Activated CD8-positive, alpha-beta T cell treated with anti-CD3 and anti-CD28 coated beads, Interleukin-2, amount 10 ng/mL, durations not matched to agents 7 days and 5 days (primary cell): Measurements from ENCODE around the gene TOP2B. TPM values are rescaled to one million over a fixed set of nuclear protein-coding genes. Genes with fewer than 3 reads are reported as not detected.

Experiments
- ATAC-seq: fragments of 150-1000 bp; cut with Tn5 transposase; one replicate; pipeline ENCODE4 v1.10.0; 2021; ENCODE audit warnings: moderate library complexity
- CTCF ChIA-PET: fragments of 350-600 bp; sonication (Branson Sonifier 250); formaldehyde crosslinking; loops from one replicate; lab custom pipeline; 2021; ENCODE audit warnings: antibody characterized with exemption; lab: Charles Lee
- POLR2A ChIA-PET: fragments of 350-600 bp; sonication (Branson Sonifier 250); formaldehyde crosslinking; loops from one replicate; lab custom pipeline; 2021; ENCODE audit warnings: antibody characterized with exemption; lab: Charles Lee
- DNase-seq: peaks from one replicate; pipeline ENCODE4 v3.0.0-alpha.2; 2020
- H3K27ac Mint-ChIP-seq: one replicate; pipeline ENCODE4 v1.8.0; 2021; ENCODE audit warnings: mild to moderate bottlenecking, mixed read lengths
- H3K27me3 Mint-ChIP-seq: one replicate; pipeline ENCODE4 v1.8.0; 2021; ENCODE audit warnings: low read depth, mixed read lengths
- H3K36me3 Mint-ChIP-seq: one replicate; pipeline ENCODE4 v1.8.0; 2021; ENCODE audit warnings: low read depth, mixed read lengths
- H3K4me1 Mint-ChIP-seq: one replicate; pipeline ENCODE4 v1.8.0; 2021; ENCODE audit warnings: low read depth, mixed read lengths
- H3K4me3 Mint-ChIP-seq: one replicate; pipeline ENCODE4 v1.8.0; 2021; ENCODE audit warnings: mild to moderate bottlenecking, mixed read lengths
- H3K9me3 Mint-ChIP-seq: one replicate; pipeline ENCODE4 v1.8.0; 2022; ENCODE audit warnings: mixed read lengths; ENCODE audit not compliant: insufficient read depth
- total RNA-seq, 2 experiments: library from RNA; stranded (reverse); gene quantifications; one replicate each; pipeline ENCODE4 v1.2.3, GENCODE V29; 2021

TOP2B gene
- total RNA-seq, 2 experiments from 2014 or later, result 112 to 114 TPM

GRCh38 chr3:25578059-25578458, 86.6 kb downstream of the TOP2B start:
- ATAC-seq, result no peak
- POLR2A ChIA-PET, result no interaction called here
- DNase-seq, result no peak
- Mint-ChIP-seq H3K36me3 (no peaks in the 10 kb centered on the region), H3K9me3 (no peaks in the 10 kb centered on the region), H3K27ac (no peak overlapping the region), H3K27me3 (no peaks in the 10 kb centered on the region), H3K4me1 (no peaks in the 10 kb centered on the region), H3K4me3 (no peak overlapping the region)
- CTCF ChIA-PET, result no interaction called here

DNA sequence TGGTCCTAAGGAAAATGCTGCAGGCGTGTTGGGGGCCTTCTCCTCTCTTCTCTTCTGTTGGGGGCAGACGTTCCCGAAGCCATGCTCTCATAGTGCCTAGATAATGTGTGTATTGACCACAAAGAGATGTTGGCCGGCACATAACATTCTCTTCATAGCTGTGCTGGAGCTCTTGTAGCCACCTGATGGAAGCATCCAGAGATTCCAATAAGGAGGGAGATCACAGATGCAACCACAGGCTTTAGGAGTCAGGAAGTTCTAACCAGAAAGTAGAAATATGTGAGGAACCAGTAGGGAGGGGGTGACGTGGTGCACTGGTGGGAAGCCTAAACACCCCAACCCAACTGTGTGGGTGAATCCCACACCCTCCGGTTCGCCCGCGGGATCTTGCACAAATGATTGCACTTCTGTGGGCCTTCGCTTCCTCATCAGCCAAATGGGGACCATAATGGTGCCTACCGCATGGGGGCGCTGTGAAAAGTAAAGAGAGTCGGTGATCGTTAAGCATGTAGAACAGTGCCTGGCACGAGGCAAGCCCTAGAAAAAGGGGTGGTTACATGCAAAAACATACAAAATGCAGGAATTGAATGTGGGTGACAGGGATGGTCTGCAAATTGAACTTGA, 87.8 kb downstream of the TOP2B start:
- DNase-seq (no peak), ATAC-seq (no peak)
- Mint-ChIP-seq H3K36me3 (no peaks in the 10 kb centered on the region), H3K27ac (no peak overlapping the region), H3K4me3 (no peak overlapping the region), H3K27me3 (no peaks in the 10 kb centered on the region), H3K9me3 (no peaks in the 10 kb centered on the region), H3K4me1 (no peaks in the 10 kb centered on the region)
- ChIA-PET POLR2A (no interaction called here), CTCF (no interaction called here)

DNA sequence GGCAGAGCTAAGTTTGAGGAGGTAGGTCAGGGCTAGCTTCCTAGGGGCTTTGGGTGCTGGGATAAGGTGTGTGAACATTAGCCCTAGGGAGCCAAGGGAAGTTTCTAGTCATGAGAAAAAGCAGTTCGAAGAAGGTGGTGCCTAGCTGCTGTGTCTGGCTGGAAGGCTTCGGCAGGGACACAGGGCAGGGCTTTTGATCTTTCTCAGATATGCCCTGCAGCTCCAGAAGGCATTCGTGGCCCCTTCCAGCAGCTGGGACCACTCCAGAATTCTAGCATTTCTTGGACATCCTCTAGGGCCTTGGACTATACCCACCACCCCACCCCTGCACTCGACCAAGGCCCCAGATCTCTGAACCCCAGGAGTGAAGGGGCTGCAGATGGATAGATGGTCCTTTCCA, 88.6 kb downstream of the TOP2B start:
- DNase-seq (no peak), ATAC-seq (no peak)
- POLR2A ChIA-PET, result no interaction called here
- no peak overlapping the region for H3K4me3 Mint-ChIP-seq
- H3K9me3 Mint-ChIP-seq, result no peaks in the 10 kb centered on the region
- CTCF ChIA-PET, result no interaction called here
- no peaks in the 10 kb centered on the region for H3K4me1 Mint-ChIP-seq
- H3K27me3 Mint-ChIP-seq, result no peaks in the 10 kb centered on the region
- no peaks in the 10 kb centered on the region for H3K36me3 Mint-ChIP-seq
- H3K27ac Mint-ChIP-seq, result no peak overlapping the region

GRCh38 chr3:25575001-25575400, 89.7 kb downstream of the TOP2B start:
- DNase-seq, result no peak
- Mint-ChIP-seq H3K4me1 (no peaks in the 10 kb centered on the region), H3K27me3 (no peaks in the 10 kb centered on the region), H3K4me3 (no peak overlapping the region), H3K36me3 (no peaks in the 10 kb centered on the region), H3K9me3 (no peaks in the 10 kb centered on the region), H3K27ac (no peak overlapping the region)
- POLR2A ChIA-PET, result no interaction called here
- ATAC-seq, result no peak
- CTCF ChIA-PET, result no interaction called here

GRCh38 chr3:25574172-25574765, 90.4 kb downstream of the TOP2B start:
- H3K27ac Mint-ChIP-seq, result no peak overlapping the region
- no peaks in the 10 kb centered on the region for H3K36me3 Mint-ChIP-seq
- no peaks in the 10 kb centered on the region for H3K4me1 Mint-ChIP-seq
- DNase-seq, result no peak
- POLR2A ChIA-PET, result no interaction called here
- H3K9me3 Mint-ChIP-seq, result no peaks in the 10 kb centered on the region
- no peaks in the 10 kb centered on the region for H3K27me3 Mint-ChIP-seq
- no peak for ATAC-seq
- H3K4me3 Mint-ChIP-seq, result no peak overlapping the region
- CTCF ChIA-PET, result no interaction called here

- Mint-ChIP-seq H3K9me3 (no peaks in the 10 kb centered on the region), H3K36me3 (no peaks in the 10 kb centered on the region), H3K27ac (no peak overlapping the region), H3K4me1 (no peaks in the 10 kb centered on the region), H3K4me3 (no peak overlapping the region), H3K27me3 (no peaks in the 10 kb centered on the region)
- CTCF ChIA-PET, result no interaction called here
- ATAC-seq (no peak), DNase-seq (no peak)
- POLR2A ChIA-PET, result no interaction called here
Observed at GRCh38 chr3:25573386-25574171, 91.1 kb downstream of the TOP2B start.

GRCh38 chr3:25572919-25573385, 91.8 kb downstream of the TOP2B start:
- no peaks in the 10 kb centered on the region for H3K36me3 Mint-ChIP-seq
- DNase-seq, result no peak
- no peaks in the 10 kb centered on the region for H3K9me3 Mint-ChIP-seq
- POLR2A ChIA-PET, result no interaction called here
- no peaks in the 10 kb centered on the region for H3K4me1 Mint-ChIP-seq
- no peaks in the 10 kb centered on the region for H3K27me3 Mint-ChIP-seq
- no peak for ATAC-seq
- H3K27ac Mint-ChIP-seq, result no peak overlapping the region
- CTCF ChIA-PET, result interaction anchor here (1.0 kb wide), 1 partner anchor 20 kb away, joined by 3 read pairs; no protein-coding TSS in a partner anchor
- H3K4me3 Mint-ChIP-seq, result no peak overlapping the region

DNA sequence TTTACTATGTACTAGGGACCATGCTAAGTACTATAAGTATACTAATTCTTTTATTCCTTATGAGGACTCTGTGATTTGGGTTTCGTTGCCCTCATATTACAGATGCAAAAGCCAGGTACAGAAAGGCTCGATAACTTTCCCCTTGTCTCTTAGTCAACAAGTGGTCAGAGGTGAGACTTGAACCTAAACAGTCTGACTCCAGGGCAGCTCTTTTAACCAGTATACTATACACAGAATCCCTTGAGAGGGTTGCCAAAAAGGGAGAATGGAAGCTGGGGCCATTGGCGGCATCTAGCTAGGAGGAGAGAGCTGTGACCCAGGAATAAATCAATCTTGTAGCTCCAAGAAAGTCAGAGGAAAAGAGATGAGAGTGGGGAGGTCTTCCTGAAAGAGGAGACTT, 92.4 kb downstream of the TOP2B start:
- POLR2A ChIA-PET, result no interaction called here
- ATAC-seq (no peak), DNase-seq (no peak)
- CTCF ChIA-PET, result interaction anchor here (1.0 kb wide), 1 partner anchor 21 kb away, joined by 3 read pairs; no protein-coding TSS in a partner anchor
- H3K36me3 Mint-ChIP-seq, result no peaks in the 10 kb centered on the region
- H3K27ac Mint-ChIP-seq, result no peak overlapping the region
- H3K9me3 Mint-ChIP-seq, result no peaks in the 10 kb centered on the region
- H3K4me1 Mint-ChIP-seq, result no peaks in the 10 kb centered on the region
- H3K4me3 Mint-ChIP-seq, result no peak overlapping the region
- H3K27me3 Mint-ChIP-seq, result no peaks in the 10 kb centered on the region

- Mint-ChIP-seq H3K4me1 (no peaks in the 10 kb centered on the region), H3K27me3 (no peaks in the 10 kb centered on the region), H3K4me3 (no peak overlapping the region), H3K27ac (no peak overlapping the region), H3K36me3 (no peaks in the 10 kb centered on the region), H3K9me3 (no peaks in the 10 kb centered on the region)
- no peak for DNase-seq
- POLR2A ChIA-PET, result no interaction called here
- CTCF ChIA-PET, result no interaction called here
- ATAC-seq, result no peak
Observed at GRCh38 chr3:25571285-25571684, 93.4 kb downstream of the TOP2B start.

- Mint-ChIP-seq H3K27me3 (no peaks in the 10 kb centered on the region), H3K4me1 (no peaks in the 10 kb centered on the region), H3K36me3 (no peaks in the 10 kb centered on the region), H3K4me3 (no peak overlapping the region), H3K27ac (no peak overlapping the region), H3K9me3 (no peaks in the 10 kb centered on the region)
- ChIA-PET CTCF (no interaction called here), POLR2A (no interaction called here)
- no peak for DNase-seq
- no peak for ATAC-seq
Observed at GRCh38 chr3:25568525-25569078, 96.1 kb downstream of the TOP2B start.

GRCh38 chr3:25567806-25568524, 96.7 kb downstream of the TOP2B start:
- ATAC-seq, result no peak
- ChIA-PET POLR2A (no interaction called here), CTCF (no interaction called here)

More at GRCh38 chr3:25567806-25568524, 96.7 kb downstream of the TOP2B start:
- Mint-ChIP-seq H3K36me3 (no peaks in the 10 kb centered on the region), H3K4me3 (no peak overlapping the region), H3K9me3 (no peaks in the 10 kb centered on the region), H3K27me3 (no peaks in the 10 kb centered on the region), H3K4me1 (no peaks in the 10 kb centered on the region), H3K27ac (no peak overlapping the region)
- no peak for DNase-seq
